ENCODE results near the gene MEF2B.

- TF ChIP-seq EZH2 (IDR thresholded peaks at IDR 0.05; ENCODE audit: low read length, missing control alignments), result no peak
- peak in 1 of 2 donors; percentile 25 for TF ChIP-seq CTCF (conservative IDR thresholded peaks at IDR 0.05 in 1 of 2, IDR thresholded peaks at IDR 0.05 in 1 of 2; ENCODE audit: low read depth in 1 of 2, low read length in 2 of 2)
Observed at GRCh38 chr19:19110410-19111135, 59.5 kb downstream of the MEF2B start.
